Transverse colon (tissue), 3 donors: Measurements from ENCODE around the gene SH3BP5L.

Experiments used
- CTCF ChIP-seq, 5 experiments: fragments of 200-600 bp in 3 of 5; fragments of 450-650 bp in 2 of 5; sonication (generic) in 3 of 5; IDR thresholded peaks; 1 replicate in 2 of 5; 2 replicates in 3 of 5; pipeline ENCODE4 v1.5.1; 2016 to 2017; ENCODE audit warnings: antibody characterized with exemption in 5 of 5, inconsistent platforms in 3 of 5, mild to moderate bottlenecking in 2 of 5, moderate library complexity in 1 of 5
- POLR2A ChIP-seq: fragments of 450-650 bp; IDR thresholded peaks from one replicate; pipeline ENCODE4 v1.6.1; 2016; ENCODE audit warnings: antibody characterized with exemption, mild to moderate bottlenecking, moderate library complexity

- no peak for TF ChIP-seq POLR2A
- TF ChIP-seq CTCF (IDR thresholded peaks at IDR 0.05) = no peak
These were observed 18.0 kb upstream of the SH3BP5L start for GRCh38 chr1:248843687-248844086.
